HEK293T (cell line): ENCODE results near the gene TMEM87B.

ENCODE experiments used
- BHLHE40 ChIP-seq: fragments of 450-650 bp; IDR thresholded peaks from 2 replicates; pipeline ENCODE4 v1.6.1; 2016; ENCODE audit warnings: mild to moderate bottlenecking, moderate library complexity, borderline replicate concordance
- ELF4 ChIP-seq: fragments of 450-650 bp; IDR thresholded peaks from 2 replicates; pipeline ENCODE4 v1.6.1; 2017; ENCODE audit warnings: antibody characterized with exemption
- FOXA1 ChIP-seq: fragments of 450-650 bp; IDR thresholded peaks from 2 replicates; pipeline ENCODE4 v1.6.1; 2016; ENCODE audit warnings: mild to moderate bottlenecking
- FOXK2 ChIP-seq: fragments of 450-650 bp; IDR thresholded peaks from 2 replicates; pipeline ENCODE4 v1.6.1; 2016; ENCODE audit warnings: mild to moderate bottlenecking
- FOXM1 ChIP-seq: fragments of 450-650 bp; IDR thresholded peaks from 2 replicates; pipeline ENCODE4 v1.6.1; 2017; ENCODE audit warnings: mild to moderate bottlenecking, borderline replicate concordance
- L3MBTL2 ChIP-seq: fragments of 450-650 bp; conservative IDR thresholded peaks from 2 replicates; pipeline ENCODE4 v1.6.1; 2016; ENCODE audit warnings: mild to moderate bottlenecking
- LEF1 ChIP-seq: fragments of 450-650 bp; IDR thresholded peaks from 2 replicates; pipeline ENCODE4 v1.6.1; 2017; ENCODE audit warnings: mild to moderate bottlenecking, borderline replicate concordance
- NFRKB ChIP-seq: fragments of 450-650 bp; IDR thresholded peaks from 2 replicates; pipeline ENCODE4 v1.6.1; 2016; ENCODE audit warnings: mild to moderate bottlenecking, moderate library complexity
- SP1 ChIP-seq: fragments of 450-650 bp; IDR thresholded peaks from 2 replicates; pipeline ENCODE4 v1.6.1; 2017
- SUZ12 ChIP-seq: fragments of 450-650 bp; IDR thresholded peaks from 2 replicates; pipeline ENCODE4 v1.6.1; 2016; ENCODE audit warnings: mild to moderate bottlenecking
- ZNF384 ChIP-seq: fragments of 450-650 bp; IDR thresholded peaks from 2 replicates; pipeline ENCODE4 v1.6.1; 2016

- TF ChIP-seq FOXM1 (no peak), SUZ12 (no peak), SP1 (no peak), FOXK2 (no peak), BHLHE40 (no peak), L3MBTL2 (no peak), LEF1 (no peak), NFRKB (no peak), FOXA1 (no peak), ZNF384 (no peak), ELF4 (no peak)
Observed at GRCh38 chr2:112056626-112056987, 1.5 kb downstream of the TMEM87B start.
